PC-3 (cell line): ENCODE results near the gene ZNF41.

Experiments used
- EZH2 ChIP-seq: fragments of 300-600 bp; sonication (generic); IDR thresholded peaks from one replicate; pipeline ENCODE4 v1.6.1; 2017; ENCODE audit warnings: antibody characterized with exemption, mild to moderate bottlenecking, low read length; ENCODE audit not compliant: unreplicated experiment
- TF ChIP-seq, protein P1 (sequence below): fragments of 300-600 bp; sonication (generic); conservative IDR thresholded peaks from 2 replicates; pipeline ENCODE4 v1.5.1; 2017; ENCODE audit warnings: antibody characterized with exemption, low read depth, mild to moderate bottlenecking, low read length

GRCh38 chrX:47514533-47515235, 31.7 kb upstream of the ZNF41 start:
- TF ChIP-seq, protein P1, sequence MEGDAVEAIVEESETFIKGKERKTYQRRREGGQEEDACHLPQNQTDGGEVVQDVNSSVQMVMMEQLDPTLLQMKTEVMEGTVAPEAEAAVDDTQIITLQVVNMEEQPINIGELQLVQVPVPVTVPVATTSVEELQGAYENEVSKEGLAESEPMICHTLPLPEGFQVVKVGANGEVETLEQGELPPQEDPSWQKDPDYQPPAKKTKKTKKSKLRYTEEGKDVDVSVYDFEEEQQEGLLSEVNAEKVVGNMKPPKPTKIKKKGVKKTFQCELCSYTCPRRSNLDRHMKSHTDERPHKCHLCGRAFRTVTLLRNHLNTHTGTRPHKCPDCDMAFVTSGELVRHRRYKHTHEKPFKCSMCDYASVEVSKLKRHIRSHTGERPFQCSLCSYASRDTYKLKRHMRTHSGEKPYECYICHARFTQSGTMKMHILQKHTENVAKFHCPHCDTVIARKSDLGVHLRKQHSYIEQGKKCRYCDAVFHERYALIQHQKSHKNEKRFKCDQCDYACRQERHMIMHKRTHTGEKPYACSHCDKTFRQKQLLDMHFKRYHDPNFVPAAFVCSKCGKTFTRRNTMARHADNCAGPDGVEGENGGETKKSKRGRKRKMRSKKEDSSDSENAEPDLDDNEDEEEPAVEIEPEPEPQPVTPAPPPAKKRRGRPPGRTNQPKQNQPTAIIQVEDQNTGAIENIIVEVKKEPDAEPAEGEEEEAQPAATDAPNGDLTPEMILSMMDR = no peak
- TF ChIP-seq EZH2 = no peak
